Endothelial cell of umbilical vein (primary cell): ENCODE results near the gene RNASE7. TPM values are rescaled to one million over a fixed set of nuclear protein-coding genes. Genes with fewer than 3 reads are reported as not detected.

Experiments used
- BruUV-seq: library from RNA; stranded (reverse); fragments of 400-500 nt; replicated peaks from 2 replicates; lab custom pipeline; 2021; lab: Mats Ljungman, UMichigan
- CTCF ChIA-PET: fragments of 300-600, 350-600 bp; sonication (Branson Sonifier 250); formaldehyde crosslinking; loops from one replicate; lab custom pipeline; 2021; ENCODE audit warnings: antibody characterized with exemption, inconsistent platforms; lab: Charles Lee
- POLR2A ChIA-PET: fragments of 300-600, 350-600 bp; sonication (Branson Sonifier 250); formaldehyde crosslinking; loops from one replicate; lab custom pipeline; 2021; ENCODE audit warnings: antibody characterized with exemption, inconsistent platforms; lab: Charles Lee
- DNase-seq: peaks from one replicate; pipeline ENCODE4 v3.0.0-alpha.2; 2011; ENCODE audit warnings: low read depth, low spot score
- FAIRE-seq: peaks from 2 replicates; lab custom pipeline; 2011; peaks lifted over from hg19 to GRCh38; lab: Jason Lieb, UNC
- H2AFZ ChIP-seq: 2 replicates; pipeline ENCODE4 v1.6.0; 2012; ENCODE audit warnings: low read depth, low read length, control low read depth, inconsistent platforms
- H3K27ac ChIP-seq: 2 replicates; pipeline ENCODE4 v1.5.1; 2011; ENCODE audit warnings: low read depth, mild to moderate bottlenecking, control low read depth, low read length, moderate library complexity; ENCODE audit not compliant: insufficient read depth
- H3K27me3 ChIP-seq, 2 experiments: 2 replicates each; pipeline versions ENCODE4 v1.6.0 to v1.6.1; 2011; ENCODE audit warnings: low read length in 2 of 2, mixed read lengths in 1 of 2; ENCODE audit not compliant: control insufficient read depth in 2 of 2, insufficient read depth in 2 of 2
- H3K36me3 ChIP-seq, 2 experiments: 2 replicates in 1 of 2; 3 replicates in 1 of 2; pipeline ENCODE4 v1.5.1; 2011; ENCODE audit warnings: low read length in 2 of 2, mild to moderate bottlenecking in 1 of 2, moderate library complexity in 1 of 2; ENCODE audit not compliant: control insufficient read depth in 2 of 2, insufficient read depth in 2 of 2; ENCODE audit errors: extremely low read depth in 1 of 2
- H3K4me1 ChIP-seq: 3 replicates; pipeline ENCODE4 v1.5.1; 2011; ENCODE audit warnings: mild to moderate bottlenecking, low read length; ENCODE audit not compliant: control insufficient read depth, insufficient read depth; ENCODE audit errors: extremely low read depth
- H3K4me2 ChIP-seq: 2 replicates; pipeline ENCODE4 v1.6.1; 2011; ENCODE audit warnings: low read length, control low read depth, mixed read lengths; ENCODE audit not compliant: insufficient read depth
- H3K4me3 ChIP-seq, 3 experiments: fragments of 200-600 bp in 1 of 3; sonication (generic), shearing (Covaris generic) in 1 of 3; replicated peaks in 1 of 3; 2 replicates each; pipeline ENCODE4 v1.5.1; 2011 to 2016; ENCODE audit warnings: control low read depth in 3 of 3, low read length in 3 of 3, mild to moderate bottlenecking in 2 of 3, inconsistent platforms in 1 of 3, low read depth in 1 of 3, moderate library complexity in 1 of 3; ENCODE audit not compliant: insufficient read depth in 1 of 3
- H3K79me2 ChIP-seq: 2 replicates; pipeline ENCODE4 v1.6.0; 2012; ENCODE audit warnings: low read length, inconsistent platforms; ENCODE audit not compliant: control insufficient read depth, insufficient read depth
- H3K9ac ChIP-seq: replicated peaks from 2 replicates; pipeline ENCODE3; 2011; ENCODE audit warnings: low read length, control low read depth; ENCODE audit not compliant: insufficient read depth; ENCODE audit errors: extremely low read depth
- H3K9me1 ChIP-seq: replicated peaks from 3 replicates; pipeline ENCODE4 v1.6.0; 2011; ENCODE audit warnings: mild to moderate bottlenecking, low read length; ENCODE audit not compliant: control insufficient read depth, insufficient read depth; ENCODE audit errors: extremely low read depth
- H3K9me3 ChIP-seq: replicated peaks from 2 replicates; pipeline ENCODE4 v1.5.1; 2012; ENCODE audit warnings: low read length, inconsistent platforms; ENCODE audit not compliant: control insufficient read depth, insufficient read depth
- H4K20me1 ChIP-seq: replicated peaks from 2 replicates; pipeline ENCODE3; 2011; ENCODE audit warnings: mild to moderate bottlenecking, low read length; ENCODE audit not compliant: control insufficient read depth, insufficient read depth; ENCODE audit errors: extremely low read depth
- JUN ChIP-seq: IDR thresholded peaks from 2 replicates; pipeline ENCODE4 v1.6.1; 2011; ENCODE audit warnings: borderline replicate concordance, low read depth; ENCODE audit not compliant: insufficient read length, insufficient read depth
- POLR2A ChIP-seq: IDR thresholded peaks from 2 replicates; pipeline ENCODE4 v1.6.1; 2012; ENCODE audit warnings: low read depth, mild to moderate bottlenecking, control low read depth, low read length
- dilution Hi-C: fragments of 300-500 bp; cut with MboI; formaldehyde crosslinking; loops from one replicate; pipeline ENCODE4 v1.15.0; 2019; ENCODE audit warnings: low sequenced_read_pairs; ENCODE audit not compliant: extremely low pct_ligation_motif_present
- intact Hi-C: fragments of 100-400 bp; cut with micrococcal nuclease; formaldehyde crosslinking; loops from one replicate; pipeline ENCODE4 v1.10.0; 2022
- polyA plus RNA-seq, 4 experiments: library from polyadenylated mRNA; depleted of rRNA in 3 of 4; stranded (reverse) in 3 of 4; unstranded in 1 of 4; fragments of >200 nt; gene quantifications; 2 replicates each; pipeline versions ENCODE4 v1.2.1 to v1.2.3, GENCODE V29; 2011 to 2012; ENCODE audit warnings: missing spikeins in 1 of 4
- total RNA-seq: library from RNA; stranded (reverse); gene quantifications from 2 replicates; pipeline ENCODE4 v1.2.3, GENCODE V29; 2021
- TF ChIP-seq, protein P1 (sequence below), 2 donors: IDR thresholded peaks; 1 replicate in 1 of 2; 2 replicates in 1 of 2; pipeline ENCODE4 v1.5.1; 2011; ENCODE audit warnings: low read length in 2 of 2, mild to moderate bottlenecking in 2 of 2, moderate library complexity in 2 of 2, control low read depth in 1 of 2, inconsistent platforms in 1 of 2, low read depth in 1 of 2; ENCODE audit not compliant: insufficient read depth in 1 of 2; ENCODE audit errors: extremely low read depth in 1 of 2

Gene RNASE7
- total and polyA plus RNA-seq, 2 donors (not counting 3 experiments of a cell fraction or from before 2014, with no cell fraction given) = not detected

DNA sequence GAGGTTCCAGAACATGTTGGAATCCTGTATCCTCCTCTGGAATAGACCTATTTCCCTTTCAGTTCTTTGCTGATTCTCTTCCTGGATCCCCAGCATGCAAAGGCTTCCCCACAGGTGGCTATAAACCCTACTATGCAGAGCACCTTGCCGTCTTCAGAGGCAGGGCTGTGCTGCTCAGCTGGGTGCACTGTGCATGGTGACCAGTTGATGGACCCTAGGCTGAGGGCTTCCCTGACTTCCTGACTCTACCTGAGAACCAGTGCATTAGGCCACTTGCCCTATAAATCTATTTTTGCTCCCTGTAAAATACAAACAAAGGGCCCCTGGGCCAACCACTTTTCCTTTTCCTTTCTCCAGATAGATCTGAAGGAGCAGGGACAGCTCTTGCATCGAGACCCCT is 42.2 kb downstream of the RNASE7 start:
- Histone ChIP-seq H3K4me3 (no peak overlapping the region), H3K36me3 (no peaks in the 10 kb centered on the region), H3K9me3 (no peaks in the 10 kb centered on the region), H2AFZ (no peak overlapping the region), H3K79me2 (no peaks in the 10 kb centered on the region), H3K9ac (no peak overlapping the region), H3K4me1 (no peaks in the 10 kb centered on the region), H3K9me1 (no peaks in the 10 kb centered on the region), H4K20me1 (no peaks in the 10 kb centered on the region), H3K4me2 (no peak overlapping the region), H3K27ac (no peak overlapping the region), H3K27me3 (no peaks in the 10 kb centered on the region)
- TF ChIP-seq JUN = no peak
- FAIRE-seq (no peak), DNase-seq (no peak)
- dilution Hi-C loops = no loop called here
- POLR2A ChIA-PET = no interaction called here
- intact Hi-C loops = no loop called here
- CTCF ChIA-PET = interaction anchor here (1.4 to 3.5 kb wide), 4 partner anchors 8 to 69 kb away, joined by 7 to 17 read pairs (median 10); no protein-coding TSS in a partner anchor
- no TSS peak for BruUV-seq

DNA sequence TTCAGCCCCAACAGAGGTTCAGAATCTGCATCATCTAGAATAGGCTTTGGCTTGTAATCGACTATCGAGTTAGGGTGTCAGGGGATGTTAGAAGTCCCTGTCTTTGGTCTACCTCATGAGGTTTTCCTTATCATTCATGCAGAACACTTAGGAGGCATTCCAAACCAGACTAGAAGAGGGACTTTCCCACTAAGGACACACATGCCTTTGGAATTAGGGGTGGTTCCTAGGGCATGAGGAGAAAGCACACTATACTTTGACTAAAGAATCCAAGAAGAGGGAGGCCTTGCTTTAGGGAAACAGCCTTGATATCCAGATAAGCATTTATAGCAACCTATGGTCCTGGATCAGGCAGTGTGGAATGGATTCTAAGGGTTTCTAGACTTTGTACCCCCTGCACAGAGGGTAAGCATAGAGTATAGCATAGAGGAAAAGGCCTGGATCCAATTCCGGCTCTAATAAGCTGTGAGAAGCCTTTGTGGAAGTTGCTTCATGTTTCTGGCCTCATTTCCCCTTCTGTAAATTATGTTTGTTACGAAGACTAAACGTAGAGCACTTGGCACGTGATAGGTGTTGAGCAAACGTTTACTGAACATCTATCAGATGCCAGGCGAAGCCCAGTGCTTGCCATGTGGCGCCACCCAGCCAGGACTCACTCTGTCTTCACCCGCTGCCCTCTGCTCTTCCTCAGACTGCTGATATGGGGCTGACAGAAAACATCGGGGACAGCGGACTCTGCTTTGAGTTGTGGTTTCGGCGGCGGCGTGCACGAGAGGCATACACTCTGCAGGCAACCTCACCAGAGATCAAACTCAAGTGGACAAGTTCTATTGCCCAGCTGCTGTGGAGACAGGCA is 43.1 kb downstream of the RNASE7 start:
- H3K9me3 ChIP-seq = no peaks in the 10 kb centered on the region
- no peak overlapping the region for H3K4me3 ChIP-seq
- no peaks in the 10 kb centered on the region for H3K27me3 ChIP-seq
- no TSS peak for BruUV-seq
- no peak overlapping the region for H3K9ac ChIP-seq
- intact Hi-C loops (no loop called here), dilution Hi-C loops (no loop called here)
- no peaks in the 10 kb centered on the region for H3K36me3 ChIP-seq
- no peaks in the 10 kb centered on the region for H3K9me1 ChIP-seq
- no peak overlapping the region for H3K4me2 ChIP-seq
- H3K79me2 ChIP-seq = no peaks in the 10 kb centered on the region
- ChIA-PET POLR2A (no interaction called here), CTCF (interaction anchor here (1.3 to 5.8 kb wide), 3 partner anchors 14 to 19 kb away, joined by 4 to 53 read pairs (median 9); no protein-coding TSS in a partner anchor)
- DNase-seq (no peak), FAIRE-seq (no peak)
- no peaks in the 10 kb centered on the region for H4K20me1 ChIP-seq
- TF ChIP-seq, protein P1, sequence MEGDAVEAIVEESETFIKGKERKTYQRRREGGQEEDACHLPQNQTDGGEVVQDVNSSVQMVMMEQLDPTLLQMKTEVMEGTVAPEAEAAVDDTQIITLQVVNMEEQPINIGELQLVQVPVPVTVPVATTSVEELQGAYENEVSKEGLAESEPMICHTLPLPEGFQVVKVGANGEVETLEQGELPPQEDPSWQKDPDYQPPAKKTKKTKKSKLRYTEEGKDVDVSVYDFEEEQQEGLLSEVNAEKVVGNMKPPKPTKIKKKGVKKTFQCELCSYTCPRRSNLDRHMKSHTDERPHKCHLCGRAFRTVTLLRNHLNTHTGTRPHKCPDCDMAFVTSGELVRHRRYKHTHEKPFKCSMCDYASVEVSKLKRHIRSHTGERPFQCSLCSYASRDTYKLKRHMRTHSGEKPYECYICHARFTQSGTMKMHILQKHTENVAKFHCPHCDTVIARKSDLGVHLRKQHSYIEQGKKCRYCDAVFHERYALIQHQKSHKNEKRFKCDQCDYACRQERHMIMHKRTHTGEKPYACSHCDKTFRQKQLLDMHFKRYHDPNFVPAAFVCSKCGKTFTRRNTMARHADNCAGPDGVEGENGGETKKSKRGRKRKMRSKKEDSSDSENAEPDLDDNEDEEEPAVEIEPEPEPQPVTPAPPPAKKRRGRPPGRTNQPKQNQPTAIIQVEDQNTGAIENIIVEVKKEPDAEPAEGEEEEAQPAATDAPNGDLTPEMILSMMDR (IDR thresholded peaks at IDR 0.05; ENCODE audit: extremely low read depth in 1 of 2, insufficient read depth in 1 of 2, low read depth in 1 of 2, low read length in 2 of 2) = no peak
- TF ChIP-seq JUN (no peak), POLR2A (no peak)
- H2AFZ ChIP-seq = no peak overlapping the region
- H3K27ac ChIP-seq = no peak overlapping the region
- no peaks in the 10 kb centered on the region for H3K4me1 ChIP-seq
